ENCODE data around the gene MMP21.

Gene MMP21, protein sequence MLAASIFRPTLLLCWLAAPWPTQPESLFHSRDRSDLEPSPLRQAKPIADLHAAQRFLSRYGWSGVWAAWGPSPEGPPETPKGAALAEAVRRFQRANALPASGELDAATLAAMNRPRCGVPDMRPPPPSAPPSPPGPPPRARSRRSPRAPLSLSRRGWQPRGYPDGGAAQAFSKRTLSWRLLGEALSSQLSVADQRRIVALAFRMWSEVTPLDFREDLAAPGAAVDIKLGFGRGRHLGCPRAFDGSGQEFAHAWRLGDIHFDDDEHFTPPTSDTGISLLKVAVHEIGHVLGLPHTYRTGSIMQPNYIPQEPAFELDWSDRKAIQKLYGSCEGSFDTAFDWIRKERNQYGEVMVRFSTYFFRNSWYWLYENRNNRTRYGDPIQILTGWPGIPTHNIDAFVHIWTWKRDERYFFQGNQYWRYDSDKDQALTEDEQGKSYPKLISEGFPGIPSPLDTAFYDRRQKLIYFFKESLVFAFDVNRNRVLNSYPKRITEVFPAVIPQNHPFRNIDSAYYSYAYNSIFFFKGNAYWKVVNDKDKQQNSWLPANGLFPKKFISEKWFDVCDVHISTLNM

GRCh38 chr10:125775491-125776106 lies at the start of gene MMP21:
Gene MMP21, minus strand, starts transcription at chr10:125775821. Its CDS starts 0 bp downstream, at chr10:125775821.
- DNase-seq (ENCODE audit: low read depth): no peak

- DNase-seq (ENCODE audit: low read depth): no peak
These were observed 49.1 kb upstream of the MMP21 start for GRCh38 chr10:125824736-125825135.

DNA sequence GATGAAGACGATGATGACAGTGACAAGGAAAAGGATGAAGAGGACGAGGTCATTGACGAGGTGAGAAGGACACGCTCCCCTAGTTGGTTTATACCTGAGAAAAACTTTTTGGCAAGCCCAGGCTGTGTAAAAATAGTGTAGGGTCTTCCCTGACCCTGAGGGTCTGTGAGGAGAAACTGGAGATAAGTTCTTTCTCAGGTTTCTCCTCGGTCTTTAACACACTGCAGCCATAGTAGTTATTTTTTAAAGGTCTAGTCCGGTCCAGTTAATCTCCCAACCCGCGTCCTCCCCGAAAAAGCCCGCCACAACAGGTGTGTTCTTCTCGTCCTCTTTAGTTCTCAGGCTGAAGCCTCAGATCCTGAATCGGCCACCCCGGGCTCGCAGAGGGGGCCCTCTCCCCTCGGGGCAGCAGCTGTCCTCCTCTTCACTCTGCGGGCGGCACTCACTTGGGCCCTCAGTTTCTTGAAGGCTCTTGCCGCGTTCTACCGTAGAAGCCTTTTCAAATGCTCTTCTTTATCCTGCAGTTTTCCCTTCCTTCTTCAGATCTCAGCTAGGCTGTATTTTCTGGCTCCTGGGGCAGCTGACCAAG lies 48.1 kb upstream of the MMP21 start:
- no peak for DNase-seq (ENCODE audit: low read depth)

DNA sequence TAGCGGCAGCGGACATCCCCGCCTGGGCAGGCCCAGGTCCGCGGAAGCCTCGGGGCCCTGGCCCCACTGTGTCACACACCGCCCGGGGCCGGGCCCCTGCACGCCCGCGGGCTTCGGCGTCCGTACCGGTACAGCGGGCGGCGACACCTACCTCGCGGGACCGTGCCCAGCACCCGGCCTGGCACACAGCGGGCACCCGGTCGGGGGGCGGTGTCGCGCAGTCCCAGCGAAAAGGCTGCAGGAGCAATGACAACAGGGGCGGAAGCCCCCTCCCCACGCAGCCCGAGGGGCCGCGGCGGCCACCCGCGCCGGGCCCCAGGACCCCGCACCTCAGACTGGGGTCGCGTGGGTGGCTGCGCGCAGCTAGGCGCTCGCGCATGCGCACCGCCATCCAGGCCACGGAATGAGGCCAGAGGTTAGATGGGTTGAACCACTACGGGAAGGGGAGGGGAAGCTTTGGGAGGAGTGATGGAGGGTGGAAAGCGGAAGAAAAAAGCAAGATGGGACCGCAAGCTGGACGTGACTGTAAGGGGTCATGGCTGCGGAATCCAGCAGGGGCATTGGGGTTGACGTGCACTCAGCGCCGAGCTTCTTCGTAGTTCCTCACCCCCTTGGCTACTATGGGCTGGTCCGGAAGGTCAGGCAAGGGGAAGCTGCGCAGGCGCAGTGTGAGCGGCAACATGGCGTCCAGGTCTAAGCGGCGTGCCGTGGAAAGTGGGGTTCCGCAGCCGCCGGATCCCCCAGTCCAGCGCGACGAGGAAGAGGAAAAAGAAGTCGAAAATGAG lies 47.4 kb upstream of the MMP21 start, which contains the start of the genes BCCIP and UROS:
Gene BCCIP, plus strand, starts transcription at position 669 of the 785 bp plus-strand sequence. Its CDS starts 12 bp downstream, at position 681.
Gene UROS, minus strand, starts transcription at position 381 of the 785 bp plus-strand sequence. CDS start 6,759 bp downstream, outside the sequence.
- peak; percentile 84 for DNase-seq (ENCODE audit: low read depth)

GRCh38 chr10:125820701-125821100 lies 45.1 kb upstream of the MMP21 start:
- no peak for DNase-seq (ENCODE audit: low read depth)

DNA sequence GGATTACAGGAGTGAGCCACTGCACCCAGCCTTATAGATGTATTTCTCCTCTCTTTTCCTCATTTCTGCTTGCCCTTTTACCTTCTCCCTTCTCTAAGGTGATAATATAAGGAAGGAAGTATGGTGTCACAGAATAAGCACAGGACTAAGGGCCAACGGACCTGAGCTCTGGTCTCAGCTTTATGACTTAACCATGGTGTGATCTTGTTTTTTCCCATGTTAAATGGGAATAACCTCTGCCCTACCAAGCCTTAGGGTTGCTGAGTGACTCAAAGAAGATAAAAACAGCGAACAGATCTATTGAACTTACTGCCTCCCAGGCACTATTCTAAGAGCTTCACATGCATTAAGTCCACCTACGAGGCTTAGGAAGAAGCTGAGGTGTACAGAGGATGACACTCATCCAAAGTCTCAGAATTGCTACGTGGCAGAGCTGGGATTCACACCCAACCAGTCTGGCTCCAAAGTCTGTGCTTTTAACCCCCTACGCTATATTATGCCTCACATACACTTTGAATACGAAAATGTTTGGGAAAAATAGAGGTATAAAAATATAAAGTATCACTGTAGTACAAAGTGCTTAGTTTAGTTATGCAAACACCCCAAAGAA lies 41.8 kb upstream of the MMP21 start:
- DNase-seq (ENCODE audit: low read depth): no peak

DNA sequence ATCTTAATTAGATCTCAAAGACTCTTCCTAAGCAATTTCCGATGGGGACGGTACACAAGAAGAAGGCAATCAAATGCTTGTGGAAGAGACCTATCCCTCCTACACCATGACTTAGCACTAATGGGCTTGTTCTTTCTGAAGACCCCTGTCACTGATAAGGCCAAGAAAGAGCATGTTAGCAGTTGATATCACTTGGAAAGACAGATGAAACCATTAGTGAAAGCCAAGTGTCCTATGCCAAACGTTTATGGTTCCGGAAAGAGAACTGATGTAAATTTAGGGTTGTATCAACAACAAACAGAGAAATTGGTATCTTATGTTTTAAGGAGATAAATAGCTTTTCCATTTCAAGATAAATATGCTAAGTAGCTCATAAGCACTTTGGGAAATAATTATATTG lies 40.9 kb upstream of the MMP21 start:
- no peak for DNase-seq (ENCODE audit: low read depth)

DNA sequence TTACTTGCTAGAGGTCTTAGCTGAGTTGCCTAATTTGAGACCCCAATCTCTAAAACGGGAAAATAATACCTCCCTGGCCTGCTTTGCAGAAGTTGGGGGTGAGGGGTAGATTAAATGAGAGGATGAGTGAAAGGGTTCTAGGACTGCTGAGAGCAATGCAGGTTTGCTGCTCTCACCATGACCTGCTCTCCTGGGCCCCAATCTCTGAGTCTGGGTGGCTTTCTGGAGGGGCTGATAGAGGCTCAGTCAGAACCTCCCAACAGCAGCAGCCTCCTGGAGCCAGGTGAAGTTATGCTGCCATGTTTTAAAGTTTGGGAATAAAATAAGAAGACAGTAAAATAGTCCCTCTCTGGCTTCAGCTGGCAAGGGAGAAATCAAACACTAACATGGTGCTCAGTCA lies 40.1 kb upstream of the MMP21 start:
- no peak for DNase-seq (ENCODE audit: low read depth)

DNA sequence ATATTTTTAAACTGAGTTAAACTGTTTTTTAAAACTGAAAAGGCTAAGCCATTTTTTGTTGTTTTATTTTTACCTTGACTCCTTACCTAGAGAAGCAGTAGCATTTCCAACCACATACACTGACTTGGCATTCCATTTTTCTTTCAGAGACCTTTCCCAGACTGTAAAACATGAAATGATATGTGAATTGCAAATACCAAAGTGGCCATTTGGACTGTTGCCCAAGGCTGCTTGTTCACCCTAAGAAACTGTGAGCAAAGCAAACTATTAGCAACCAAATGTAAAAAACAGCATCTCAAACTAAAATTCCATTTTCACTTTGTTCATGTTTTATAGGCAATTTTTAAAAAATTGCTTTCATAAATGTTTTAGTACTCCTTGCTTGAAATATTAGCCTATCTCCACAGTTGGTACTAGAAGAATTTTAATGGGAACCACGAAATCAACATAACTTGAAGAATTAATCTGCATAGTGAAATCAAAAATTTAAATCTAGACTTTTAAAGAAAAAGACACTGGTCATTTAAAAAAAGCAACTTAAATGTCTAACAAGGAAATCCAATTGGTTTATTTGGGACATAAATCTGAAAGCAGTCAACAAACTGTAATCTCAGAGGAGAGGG lies 36.6 kb upstream of the MMP21 start:
- DNase-seq (ENCODE audit: low read depth): no peak

DNA sequence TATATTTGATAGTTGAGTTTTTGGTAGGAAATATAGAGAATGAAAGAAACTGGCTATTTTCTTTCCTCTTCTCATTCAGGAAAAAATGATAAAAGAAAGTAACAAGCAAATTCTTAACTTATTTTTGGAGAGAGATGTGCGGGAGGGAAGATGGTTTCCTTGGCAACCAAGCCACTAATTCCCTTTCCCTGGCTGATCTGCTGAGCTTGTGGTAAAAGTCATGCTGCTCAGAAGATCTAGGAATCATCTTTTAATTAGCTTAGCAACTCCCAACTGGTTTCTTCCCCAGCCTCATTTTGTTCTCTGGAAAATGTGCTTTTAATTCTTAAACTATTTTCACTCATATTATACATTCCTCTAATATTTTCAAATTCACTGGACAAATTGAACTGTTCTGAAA lies 35.6 kb upstream of the MMP21 start:
- no peak for DNase-seq (ENCODE audit: low read depth)

DNA sequence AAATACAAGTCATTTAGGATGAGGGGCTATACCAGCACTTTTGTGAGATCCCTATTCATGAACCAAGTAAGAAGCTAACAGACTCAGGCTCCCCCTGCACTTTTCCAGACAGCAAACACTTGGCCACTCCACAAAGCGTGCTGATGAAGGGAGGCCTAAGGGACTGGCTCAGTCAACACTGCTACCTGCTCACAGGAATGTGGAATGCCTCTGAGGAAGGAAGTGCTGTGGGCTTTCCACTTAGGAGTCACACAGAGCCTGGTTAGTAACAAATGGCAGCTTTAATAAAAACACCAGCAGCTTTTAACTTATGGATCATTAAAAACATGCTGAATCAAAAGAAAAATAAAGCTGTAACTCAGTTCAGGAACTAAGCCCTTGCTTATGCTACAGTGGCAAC lies 32.4 kb upstream of the MMP21 start:
- no peak for DNase-seq (ENCODE audit: low read depth)

- no peak for DNase-seq (ENCODE audit: low read depth)
These were observed 27.1 kb upstream of the MMP21 start for GRCh38 chr10:125802739-125803138.

- DNase-seq (ENCODE audit: low read depth): no peak
These were observed 26.5 kb upstream of the MMP21 start for GRCh38 chr10:125802131-125802530.

DNA sequence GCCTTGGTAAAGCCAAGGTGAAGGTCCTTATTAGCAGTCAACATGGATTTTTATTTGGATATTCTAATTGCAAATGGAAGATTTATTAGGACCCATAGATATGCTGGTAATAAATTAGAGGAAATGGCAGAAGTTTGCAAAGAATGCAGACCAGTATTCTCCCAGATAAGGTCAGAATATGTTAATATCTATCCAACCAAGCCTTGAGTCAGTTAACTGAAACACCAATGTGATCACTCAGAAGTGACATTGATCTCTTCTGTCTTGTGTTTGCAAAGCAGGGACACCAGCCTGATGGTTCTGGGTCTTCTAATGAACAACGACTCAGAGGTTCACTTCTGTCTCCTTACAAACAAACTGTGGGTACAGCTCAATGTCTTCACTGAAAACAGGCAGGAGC lies 26.0 kb upstream of the MMP21 start:
- no peak for DNase-seq (ENCODE audit: low read depth)

DNA sequence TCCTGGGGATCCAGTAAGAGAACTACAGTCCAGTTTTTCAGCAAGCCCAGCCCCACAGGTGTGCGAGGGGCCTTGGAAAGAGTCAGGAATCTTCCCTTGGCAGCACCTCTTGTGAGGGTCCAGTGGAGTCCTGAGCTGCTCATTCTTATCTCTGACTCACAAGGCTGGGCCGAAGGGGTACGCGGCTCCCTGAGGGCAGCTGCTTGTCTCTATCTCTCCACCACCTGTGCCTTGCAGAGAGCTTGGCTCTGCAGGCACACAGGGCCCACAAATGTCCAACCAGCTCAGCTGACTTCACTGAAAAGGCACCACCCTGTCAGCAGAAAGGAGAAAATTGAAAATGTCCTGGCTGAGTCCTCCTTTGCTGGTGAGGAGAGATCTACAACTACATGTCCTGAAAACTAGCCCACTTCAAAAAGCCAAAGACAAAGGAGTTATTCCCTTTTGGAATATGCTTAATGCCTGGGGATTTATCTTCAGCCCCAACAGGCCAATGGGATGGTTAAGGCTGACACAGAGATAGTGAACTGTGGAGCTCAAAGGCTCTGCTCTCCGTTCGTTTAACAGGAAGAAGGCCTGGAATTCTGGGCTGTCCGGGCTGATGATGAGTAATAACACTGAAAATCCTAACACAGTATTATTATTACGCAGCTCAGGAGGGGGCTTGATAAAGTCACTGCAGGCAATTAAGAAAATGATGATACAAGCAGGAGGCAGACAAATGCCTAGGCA lies 24.0 kb upstream of the MMP21 start:
- no peak for DNase-seq (ENCODE audit: low read depth)

- no peak for DNase-seq (ENCODE audit: low read depth)
These were observed 22.5 kb upstream of the MMP21 start for GRCh38 chr10:125797994-125798662.

GRCh38 chr10:125797424-125797823 lies 21.8 kb upstream of the MMP21 start:
- DNase-seq (ENCODE audit: low read depth): no peak

- no peak for DNase-seq (ENCODE audit: low read depth)
These were observed 20.1 kb upstream of the MMP21 start for GRCh38 chr10:125795637-125796190.

GRCh38 chr10:125795128-125795527 lies 19.5 kb upstream of the MMP21 start:
- no peak for DNase-seq (ENCODE audit: low read depth)
